HepG2 (cell line): ENCODE measurements around the gene NBEAL2.

ENCODE experiments used
- CTCF ChIP-seq: sonication (generic); formaldehyde crosslinking; IDR thresholded peaks from 2 replicates; pipeline ENCODE4 v1.5.0; 2020; ENCODE audit warnings: mild to moderate bottlenecking, missing genetic modification reagents, moderate library complexity
- NFE2 ChIP-seq: sonication (generic); formaldehyde crosslinking; IDR thresholded peaks from 2 replicates; pipeline ENCODE4 v1.4.0; 2020; ENCODE audit warnings: missing genetic modification reagents
- RAD51 ChIP-seq: fragments of 450-650 bp; IDR thresholded peaks from 2 replicates; pipeline ENCODE4 v1.6.1; 2016; ENCODE audit warnings: borderline replicate concordance
- RFX5 ChIP-seq: IDR thresholded peaks from 2 replicates; pipeline ENCODE4 v1.6.1; 2011; ENCODE audit warnings: low read depth, low read length, improper control_type of control experiment
- TRIM22 ChIP-seq: fragments of 450-650 bp; IDR thresholded peaks from 2 replicates; pipeline ENCODE4 v1.6.1; 2017
- ZBTB38 ChIP-seq: sonication (generic); formaldehyde crosslinking; IDR thresholded peaks from 2 replicates; pipeline ENCODE4 v1.5.1; 2020; ENCODE audit warnings: mild to moderate bottlenecking, missing genetic modification reagents
- ZKSCAN5 ChIP-seq: sonication (generic); formaldehyde crosslinking; IDR thresholded peaks from 2 replicates; pipeline ENCODE4 v1.5.1; 2020; ENCODE audit warnings: mild to moderate bottlenecking, missing genetic modification reagents
- ZNF276 ChIP-seq: sonication (generic); formaldehyde crosslinking; IDR thresholded peaks from 2 replicates; pipeline ENCODE4 v1.4.0; 2020; ENCODE audit warnings: mild to moderate bottlenecking, low read depth, missing genetic modification reagents
- ZNF670 ChIP-seq: sonication (generic); formaldehyde crosslinking; IDR thresholded peaks from 2 replicates; pipeline ENCODE4 v1.8.0; 2022; ENCODE audit warnings: mild to moderate bottlenecking, missing genetic modification reagents, borderline replicate concordance

GRCh38 chr3:47005212-47006144, 26.0 kb downstream of the NBEAL2 start:
- TF ChIP-seq ZKSCAN5 (CRISPR knock-in tag) (no peak), NFE2 (CRISPR knock-in tag) (no peak), CTCF (no peak), ZNF276 (CRISPR knock-in tag) (no peak), RAD51 (no peak), RFX5 (no peak), ZNF670 (CRISPR knock-in tag) (no peak), ZBTB38 (CRISPR knock-in tag) (no peak), TRIM22 (no peak)
